GM19468 (cell line): ENCODE measurements around the gene CADM2.

Source experiments
- ATAC-seq: cut with Tn5 transposase; IDR thresholded peaks from one replicate; pipeline ENCODE4 v1.9.1; 2021; ENCODE audit warnings: mild to moderate bottlenecking, moderate library complexity, moderate number of reproducible peaks; ENCODE audit not compliant: unreplicated experiment; ENCODE audit errors: extremely low read depth

The CADM2 gene

GRCh38 chr3:85170646-85171045 is 211.9 kb downstream of the CADM2 start:
- ATAC-seq = no peak

- ATAC-seq = no peak
These were observed 213.2 kb downstream of the CADM2 start for GRCh38 chr3:85171976-85172375.

- ATAC-seq = no peak
These were observed 218.0 kb downstream of the CADM2 start for GRCh38 chr3:85176799-85177198.

GRCh38 chr3:85182975-85183752 is 224.4 kb downstream of the CADM2 start:
- ATAC-seq = no peak

GRCh38 chr3:85185495-85185894 is 226.7 kb downstream of the CADM2 start:
- no peak for ATAC-seq

GRCh38 chr3:85189731-85190130 is 230.9 kb downstream of the CADM2 start:
- no peak for ATAC-seq

GRCh38 chr3:85193565-85193964 is 234.8 kb downstream of the CADM2 start:
- no peak for ATAC-seq

- no peak for ATAC-seq
These were observed 249.9 kb downstream of the CADM2 start for GRCh38 chr3:85208650-85209049.

GRCh38 chr3:85210540-85210939 is 251.8 kb downstream of the CADM2 start:
- ATAC-seq = no peak

- ATAC-seq = no peak
These were observed 270.2 kb downstream of the CADM2 start for GRCh38 chr3:85228966-85229365.

- ATAC-seq = no peak
These were observed 285.3 kb downstream of the CADM2 start for GRCh38 chr3:85244091-85244490.

- no peak for ATAC-seq
These were observed 285.7 kb downstream of the CADM2 start for GRCh38 chr3:85244519-85244918.

- no peak for ATAC-seq
These were observed 293.0 kb downstream of the CADM2 start for GRCh38 chr3:85251766-85252165.

- ATAC-seq = no peak
These were observed 293.9 kb downstream of the CADM2 start for GRCh38 chr3:85252686-85253085.

- no peak for ATAC-seq
These were observed 295.9 kb downstream of the CADM2 start for GRCh38 chr3:85254738-85255137.

- ATAC-seq = no peak
These were observed 297.2 kb downstream of the CADM2 start for GRCh38 chr3:85255949-85256348.

- ATAC-seq = no peak
These were observed 299.5 kb downstream of the CADM2 start for GRCh38 chr3:85258326-85258725.

GRCh38 chr3:85258819-85259218 is 300.0 kb downstream of the CADM2 start:
- ATAC-seq = no peak

- ATAC-seq = no peak
These were observed 301.0 kb downstream of the CADM2 start for GRCh38 chr3:85259748-85260147.

GRCh38 chr3:85264381-85264780 is 305.6 kb downstream of the CADM2 start:
- no peak for ATAC-seq

- ATAC-seq = no peak
These were observed 311.7 kb downstream of the CADM2 start for GRCh38 chr3:85270488-85270887.

GRCh38 chr3:85271911-85272310 is 313.1 kb downstream of the CADM2 start:
- no peak for ATAC-seq
